ENCODE measurements around the gene VPS51.
A peak's percentile ranks its signal among the peaks of the same experiment; 100 is the strongest.

The VPS51 gene

DNA sequence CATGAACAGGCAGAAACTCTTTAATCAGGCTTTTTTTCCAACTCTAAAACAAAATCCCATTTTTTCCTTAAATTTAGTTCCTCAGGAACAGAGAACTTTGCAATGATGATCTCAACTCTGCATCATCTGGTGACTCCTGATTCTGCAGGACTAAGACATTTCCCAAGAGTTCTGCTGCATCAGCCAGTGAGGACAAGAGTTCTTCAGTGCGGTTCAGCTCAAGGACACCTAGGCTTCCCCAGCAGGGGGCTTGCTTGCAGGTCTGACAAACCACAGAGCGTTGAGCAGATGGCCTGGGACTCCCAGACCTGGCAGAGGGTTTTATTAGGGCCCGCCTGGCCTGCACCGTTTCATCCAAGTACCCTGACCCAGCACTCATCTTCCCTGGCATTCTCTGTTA lies 18.6 kb upstream of the VPS51 start:
- peak; percentile 7 for DNase-seq

DNA sequence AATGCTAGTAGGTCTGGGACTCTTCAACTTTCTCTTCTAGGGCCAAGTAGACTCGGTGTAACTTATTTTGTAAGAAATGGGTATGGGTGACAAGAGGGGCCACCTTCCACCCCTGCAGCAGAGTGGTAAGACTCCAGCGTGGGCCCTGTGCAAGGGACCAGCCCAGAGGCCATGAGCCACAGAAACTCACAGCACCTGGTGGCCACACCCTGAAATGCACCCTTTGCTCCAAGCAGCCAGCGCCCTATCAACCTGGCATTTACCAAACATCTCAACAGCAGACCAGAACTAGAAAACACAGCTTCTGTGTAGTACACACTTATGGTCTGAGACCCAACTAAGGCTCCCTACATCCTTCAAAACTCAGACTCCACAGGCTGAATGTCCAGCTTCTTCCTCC lies 17.9 kb upstream of the VPS51 start:
- DNase-seq: no peak

DNA sequence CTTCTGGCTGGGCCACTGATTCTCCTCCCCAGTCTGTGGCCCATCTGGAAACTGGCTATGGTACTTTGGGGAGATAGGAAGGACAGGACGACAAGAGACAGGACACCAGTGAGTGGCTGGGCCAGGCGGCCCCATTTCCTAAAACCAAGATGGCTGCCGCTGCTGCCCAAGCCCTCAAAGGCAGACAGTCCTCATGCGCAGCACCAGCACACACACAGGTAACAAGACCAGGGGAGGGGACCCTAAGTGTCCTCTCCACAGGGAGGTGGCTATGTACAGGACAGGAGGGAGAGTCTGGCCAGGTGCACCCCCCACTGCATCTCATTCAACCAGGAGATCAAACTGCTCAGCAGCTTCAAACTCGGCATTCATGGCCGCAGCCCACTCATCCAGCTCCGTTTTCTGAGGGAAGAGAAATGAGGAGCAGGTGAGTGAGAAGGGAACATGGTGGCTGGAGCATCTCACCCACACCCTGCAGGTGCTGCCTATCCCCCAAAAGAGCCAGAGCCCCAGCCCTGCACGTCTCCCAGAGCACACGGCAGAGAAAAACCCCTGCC lies 17.1 kb upstream of the VPS51 start:
- DNase-seq: no peak

DNA sequence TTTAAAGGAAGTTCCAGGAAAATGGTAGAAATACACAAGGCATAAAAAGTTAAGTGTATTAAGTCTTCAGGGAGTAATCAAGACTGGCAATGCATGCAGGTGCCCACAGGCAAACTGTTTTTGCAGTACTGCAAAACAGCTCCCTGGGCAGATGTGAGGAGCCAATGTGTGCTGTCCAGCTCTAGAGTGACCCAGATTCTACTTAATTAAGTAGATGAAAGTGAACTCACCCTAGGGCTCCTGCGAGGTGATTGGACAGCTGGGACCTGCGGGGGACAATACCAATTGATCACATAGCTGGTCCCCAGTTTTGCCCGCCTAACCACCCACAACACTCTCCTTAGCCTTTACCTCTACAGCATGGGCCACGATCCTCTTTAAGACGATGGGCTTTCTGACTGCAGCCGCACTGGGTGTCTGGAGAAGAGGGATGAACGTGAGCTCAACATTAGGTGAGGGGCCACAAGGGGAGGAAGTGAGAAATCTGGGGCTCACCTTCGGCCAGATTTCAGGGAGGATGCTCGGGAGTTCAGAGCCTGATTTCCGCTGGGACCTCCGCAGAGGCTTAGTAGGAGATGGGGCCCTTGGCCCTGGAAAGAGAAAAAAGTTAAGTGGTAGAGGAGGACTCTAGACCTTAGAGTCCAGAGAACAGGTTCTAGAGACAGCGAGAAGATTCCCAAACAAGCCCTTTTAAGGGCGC lies 12.7 kb upstream of the VPS51 start:
- no peak for DNase-seq

DNA sequence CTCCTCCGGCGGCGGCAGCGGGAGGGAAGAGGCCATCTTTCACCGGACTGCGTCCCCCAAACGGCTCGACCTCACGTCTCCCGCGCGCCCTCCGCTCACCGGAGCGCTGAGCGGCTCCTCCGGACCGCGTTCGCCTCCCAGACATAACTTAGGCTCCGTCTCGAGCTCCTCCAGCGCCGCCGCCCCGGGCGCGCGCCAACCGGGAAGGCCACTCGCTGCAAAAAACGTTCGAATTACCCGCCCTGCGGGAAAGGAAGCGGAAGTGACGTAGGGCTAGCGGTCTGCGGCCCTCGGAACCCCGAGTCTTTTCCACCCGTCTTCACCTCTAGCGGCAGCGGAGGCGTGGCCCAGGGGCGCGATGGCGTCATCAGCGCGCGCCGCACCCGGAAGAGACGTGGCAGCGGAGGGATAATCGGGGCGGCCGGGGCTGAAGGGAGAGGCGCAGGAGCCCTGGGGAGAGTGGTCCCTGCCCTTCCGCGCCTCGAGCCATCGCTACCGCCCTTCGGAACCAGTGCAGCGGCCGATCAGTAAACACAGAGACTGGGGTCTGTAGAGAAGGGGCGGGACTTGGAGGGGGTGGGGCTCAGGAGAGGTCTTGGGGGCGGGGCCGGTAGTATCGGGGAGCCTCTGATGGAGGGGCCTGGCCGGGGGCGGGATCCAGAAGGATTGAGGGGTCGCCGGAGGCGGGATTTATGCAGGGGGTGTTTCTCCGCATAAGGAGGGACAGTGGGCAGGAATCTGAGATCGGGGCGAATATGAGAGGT lies 12.0 kb upstream of the VPS51 start, which contains the start of the genes CDCA5 and ZFPL1:
Gene CDCA5 (minus strand): TSS at position 207 of the 764 bp plus-strand sequence. CDS start 62 bp downstream, at position 145.
Gene ZFPL1 (plus strand): TSS at position 389 of the 764 bp plus-strand sequence. CDS start 477 bp downstream, outside the sequence.
- DNase-seq: peak; percentile 94

DNA sequence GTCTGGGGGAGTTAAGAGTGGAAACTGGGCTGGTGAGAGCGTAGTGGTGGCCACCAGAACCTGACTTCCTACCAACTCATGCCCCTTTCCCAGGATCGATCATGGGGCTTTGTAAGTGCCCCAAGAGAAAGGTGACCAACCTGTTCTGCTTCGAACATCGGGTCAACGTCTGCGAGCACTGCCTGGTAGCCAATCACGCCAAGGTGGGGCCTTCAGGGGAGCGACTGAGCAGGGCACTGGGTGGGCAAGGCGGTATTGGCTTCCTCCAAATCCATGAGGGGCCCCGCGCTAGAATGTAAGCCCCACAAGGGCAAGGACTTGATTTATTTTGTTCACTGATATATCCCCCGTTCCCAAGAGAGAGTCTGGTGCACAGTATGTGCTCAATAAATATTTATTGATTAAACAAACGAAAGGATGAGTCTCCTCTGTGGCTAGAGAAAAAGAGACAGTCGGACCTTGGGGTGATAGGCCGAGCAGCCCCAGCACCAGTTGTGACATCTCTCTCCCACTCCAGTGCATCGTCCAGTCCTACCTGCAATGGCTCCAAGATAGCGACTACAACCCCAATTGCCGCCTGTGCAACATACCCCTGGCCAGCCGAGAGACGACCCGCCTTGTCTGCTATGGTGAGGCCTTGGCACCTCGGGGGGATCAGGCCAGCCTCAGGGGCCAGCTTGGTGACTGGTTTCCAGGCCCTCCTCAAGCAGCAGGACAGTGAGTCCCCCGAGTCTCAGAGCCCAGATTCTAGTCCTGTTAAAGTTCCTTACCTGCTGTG lies 11.2 kb upstream of the VPS51 start:
- DNase-seq: no peak

DNA sequence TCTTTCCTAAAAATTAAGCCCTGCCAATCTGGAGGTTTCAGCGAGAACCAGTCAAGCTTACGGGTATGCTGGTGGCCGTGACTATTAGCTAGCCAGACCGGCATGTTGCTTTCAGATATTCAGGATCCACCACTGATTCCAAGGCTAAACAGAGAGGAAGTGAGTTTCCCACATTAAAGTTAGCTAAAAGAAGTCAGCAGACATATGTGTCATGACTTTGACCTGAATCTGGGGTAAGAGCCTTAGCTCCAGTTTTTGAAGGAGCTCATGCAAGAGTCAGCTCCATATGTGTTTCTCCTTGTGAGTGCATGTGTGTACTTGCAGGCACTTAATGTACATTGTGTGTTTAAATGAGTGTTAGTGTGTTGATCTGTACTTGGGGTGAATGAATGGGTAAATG lies 10.6 kb upstream of the VPS51 start:
- no peak for DNase-seq

DNA sequence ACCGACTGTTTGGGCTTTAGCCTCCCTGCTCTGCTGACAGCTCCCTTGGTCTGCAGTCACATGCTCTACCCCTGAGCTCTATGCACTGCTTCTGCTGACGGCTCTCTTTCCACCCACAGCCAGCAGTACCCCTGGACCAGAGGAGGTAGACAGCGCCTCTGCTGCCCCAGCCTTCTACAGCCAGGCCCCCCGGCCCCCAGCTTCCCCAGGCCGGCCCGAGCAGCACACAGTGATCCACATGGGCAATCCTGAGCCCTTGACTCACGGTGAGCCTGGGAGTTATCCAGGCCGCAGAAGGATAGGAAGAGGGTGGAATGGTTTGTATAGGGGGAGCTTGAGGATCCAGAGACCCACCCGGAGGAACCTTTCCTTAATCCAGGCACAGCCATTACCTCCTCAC lies 9.2 kb upstream of the VPS51 start:
- no peak for DNase-seq

DNA sequence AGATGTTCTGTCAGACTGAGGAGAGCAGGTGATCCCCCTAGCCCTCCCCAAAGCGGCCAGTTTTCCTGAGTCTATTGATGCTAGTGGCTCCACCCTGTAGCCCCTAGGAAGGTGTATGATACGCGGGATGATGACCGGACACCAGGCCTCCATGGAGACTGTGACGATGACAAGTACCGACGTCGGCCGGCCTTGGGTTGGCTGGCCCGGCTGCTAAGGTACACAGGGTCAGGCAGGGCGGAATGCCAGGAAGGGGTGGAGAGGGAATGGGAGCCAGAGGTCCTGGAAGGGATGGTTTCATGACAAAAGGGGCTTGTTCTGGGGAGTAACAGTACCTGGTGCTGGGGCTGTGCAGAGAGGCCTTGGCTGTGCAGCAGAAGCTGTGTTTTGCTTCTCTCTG lies 8.8 kb upstream of the VPS51 start:
- DNase-seq: no peak

DNA sequence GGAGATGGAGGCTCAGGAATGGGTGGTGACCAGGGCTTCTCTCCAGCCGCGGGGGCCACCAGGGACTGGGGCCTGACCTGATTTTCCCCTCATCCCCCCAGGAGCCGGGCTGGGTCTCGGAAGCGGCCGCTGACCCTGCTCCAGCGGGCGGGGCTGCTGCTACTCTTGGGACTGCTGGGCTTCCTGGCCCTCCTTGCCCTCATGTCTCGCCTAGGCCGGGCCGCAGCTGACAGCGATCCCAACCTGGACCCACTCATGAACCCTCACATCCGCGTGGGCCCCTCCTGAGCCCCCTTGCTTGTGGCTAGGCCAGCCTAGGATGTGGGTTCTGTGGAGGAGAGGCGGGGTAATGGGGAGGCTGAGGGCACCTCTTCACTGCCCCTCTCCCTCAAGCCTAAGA lies 8.2 kb upstream of the VPS51 start:
- DNase-seq: no peak

DNA sequence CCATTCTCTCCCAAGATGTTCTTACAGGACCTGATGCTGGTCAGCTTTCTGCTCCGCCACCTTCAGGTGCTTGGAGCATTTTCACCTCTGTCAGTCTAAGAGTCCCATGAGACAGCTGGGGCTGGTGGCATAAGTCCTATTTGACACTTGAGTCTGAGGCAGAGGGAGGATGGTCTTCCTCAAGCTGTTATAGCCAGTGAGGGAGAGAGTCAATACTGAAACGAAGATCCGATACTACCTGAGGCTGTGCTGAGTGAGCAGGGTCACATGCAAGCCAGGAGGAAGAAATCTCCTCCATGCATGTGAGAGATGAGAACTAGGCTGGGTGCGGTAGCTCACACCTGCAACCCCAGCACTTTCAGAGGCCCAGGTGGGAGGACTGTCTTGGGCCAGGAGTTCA lies 6.4 kb upstream of the VPS51 start:
- DNase-seq: no peak

DNA sequence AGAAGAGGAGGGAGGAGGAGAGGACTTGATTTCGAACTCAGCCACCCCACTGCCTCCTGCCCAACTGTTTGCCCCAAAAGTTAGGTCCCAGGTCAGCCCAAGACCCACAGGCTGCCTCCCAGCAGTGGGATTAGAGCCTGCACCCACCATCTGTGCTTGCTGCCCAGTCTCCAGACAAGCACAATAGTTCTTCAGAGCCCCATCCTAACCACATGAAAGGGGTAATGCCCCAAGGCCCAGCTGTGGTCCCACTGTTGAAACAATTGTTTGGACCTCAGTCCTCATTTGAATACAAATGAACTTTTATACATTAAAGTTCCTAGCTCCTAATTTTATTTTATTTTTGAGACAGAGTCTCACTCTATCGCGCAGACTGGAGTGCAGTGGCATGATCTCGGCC lies 5.4 kb upstream of the VPS51 start:
- DNase-seq: no peak

DNA sequence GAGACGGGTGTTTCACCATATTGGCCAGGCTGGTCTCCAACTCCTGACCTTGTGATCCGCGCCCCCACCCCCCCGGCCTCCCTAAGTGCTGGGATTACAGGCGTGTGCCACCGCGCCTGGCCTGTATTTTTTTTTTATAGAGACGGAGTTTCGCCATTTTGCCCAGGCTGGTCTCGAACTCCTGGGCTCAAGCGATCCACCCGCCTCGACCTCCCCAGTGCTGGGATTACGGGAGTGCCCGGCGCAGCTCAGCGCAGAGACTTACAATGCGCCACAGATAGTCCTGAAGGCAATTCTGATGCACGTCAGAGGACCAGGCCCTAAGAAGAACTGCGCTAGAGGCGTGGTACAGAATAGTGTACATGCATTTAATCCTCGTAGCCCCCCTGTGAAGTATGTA lies 587 bp upstream of the VPS51 start:
- no peak for DNase-seq

DNA sequence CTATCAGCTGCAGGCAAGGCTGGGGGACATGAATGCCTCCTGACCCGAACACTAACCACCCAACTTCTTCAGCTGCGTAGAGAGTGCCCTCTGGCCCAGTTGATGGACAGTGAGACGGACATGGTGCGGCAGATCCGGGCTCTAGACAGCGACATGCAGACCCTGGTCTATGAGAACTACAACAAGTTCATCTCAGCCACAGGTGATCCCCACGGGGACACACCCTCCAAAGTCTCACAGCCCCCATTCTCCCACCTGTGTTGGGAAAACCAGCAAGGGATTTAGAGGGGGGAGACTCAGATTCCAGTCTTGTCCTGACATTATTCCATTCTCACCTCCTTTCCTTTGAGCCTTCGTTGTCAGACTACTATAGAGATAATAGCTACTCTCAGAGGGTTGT lies 912 bp downstream of the VPS51 start:
- DNase-seq: no peak

DNA sequence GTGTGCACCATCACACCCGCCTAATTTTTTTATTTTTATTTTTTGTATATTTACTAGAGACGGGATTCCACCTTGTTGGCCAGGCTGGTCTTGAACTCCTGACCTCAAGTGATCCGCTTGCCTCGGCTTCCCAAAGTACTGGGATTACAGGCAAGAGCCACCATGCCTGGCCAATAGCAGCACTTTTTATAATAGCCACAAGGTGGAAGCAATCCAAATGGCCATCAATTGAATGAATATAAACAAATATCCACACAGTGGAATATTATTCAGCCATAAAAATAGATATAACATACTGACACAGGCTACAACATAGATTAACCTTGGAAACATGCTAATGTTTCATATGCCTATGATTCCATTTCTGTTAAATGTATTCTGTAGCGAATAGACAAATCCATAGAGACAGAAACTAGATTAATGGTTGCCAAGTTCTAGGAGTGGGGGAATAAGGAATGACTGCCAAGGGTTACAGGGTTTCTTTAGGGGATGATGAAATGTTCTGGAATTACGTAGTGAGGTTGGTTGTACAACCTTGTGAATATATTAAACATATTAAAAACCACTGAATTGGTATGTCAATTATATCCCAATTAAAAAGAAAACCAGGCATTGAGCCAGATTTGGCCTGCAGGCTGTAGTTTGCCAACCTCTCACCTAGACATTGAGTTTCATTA lies 4.8 kb downstream of the VPS51 start:
- no peak for DNase-seq

DNA sequence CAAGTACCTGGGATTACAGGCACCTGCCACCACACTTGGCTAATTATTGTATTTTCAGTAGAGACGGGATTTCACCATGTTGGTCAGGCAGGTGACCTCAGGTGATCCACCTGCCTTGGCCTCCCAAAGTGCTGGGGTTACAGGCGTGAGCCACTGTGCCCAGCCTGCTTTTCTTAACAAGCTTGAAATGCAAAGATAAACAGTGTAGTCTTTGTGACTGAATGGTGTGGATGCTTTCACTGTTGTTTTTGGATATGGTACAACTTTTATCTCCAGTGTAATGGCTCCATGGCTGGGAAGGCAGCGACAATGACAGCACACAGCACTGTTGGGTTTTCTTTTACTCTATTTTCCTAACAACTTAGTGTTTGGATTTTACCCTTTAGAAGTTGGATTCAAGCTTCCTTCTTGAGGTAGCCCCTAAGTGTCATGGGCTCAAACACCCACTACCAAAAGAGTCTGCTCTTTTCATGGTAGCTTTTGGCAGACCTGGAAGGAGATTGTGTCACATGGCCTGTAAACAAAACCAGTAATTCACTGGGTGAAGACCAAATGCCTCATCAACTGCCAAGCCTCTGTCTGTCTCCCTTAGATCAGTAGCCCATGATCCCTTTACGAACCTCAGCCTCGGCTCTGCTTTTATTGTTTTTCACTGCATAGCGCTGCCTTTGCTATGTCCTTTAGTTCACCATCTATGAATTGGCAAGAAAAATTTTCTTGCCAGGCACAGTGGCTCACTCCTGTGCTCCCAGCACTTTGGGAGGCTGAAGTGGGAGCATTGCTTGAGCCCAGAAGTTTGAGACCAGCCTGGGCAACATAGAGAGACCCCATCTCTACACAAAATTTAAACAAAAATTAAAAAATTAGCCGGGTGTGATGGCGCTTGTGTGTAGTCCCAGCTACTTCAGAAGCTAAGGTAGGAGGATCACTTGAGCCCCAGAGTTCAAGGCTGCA lies 6.4 kb downstream of the VPS51 start:
- DNase-seq: no peak

DNA sequence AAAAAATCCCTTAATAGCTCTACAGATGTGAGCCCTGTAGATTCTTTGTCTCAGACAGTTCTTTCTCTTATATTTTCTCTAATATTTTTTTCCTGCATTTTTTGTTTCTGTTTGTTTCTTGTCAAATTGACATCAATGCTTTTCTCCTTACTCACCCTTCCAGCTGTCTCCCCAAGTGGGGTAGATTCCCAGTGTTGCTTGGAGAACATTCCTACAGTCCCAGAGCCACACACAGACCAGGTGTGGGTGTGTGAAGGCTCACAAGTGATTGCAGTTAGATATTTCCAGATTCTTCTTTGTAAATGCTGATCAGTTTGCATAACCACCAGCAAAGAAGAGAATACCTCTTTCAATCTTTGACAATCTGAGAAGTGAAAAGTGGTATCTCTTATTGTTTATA lies 7.5 kb downstream of the VPS51 start:
- DNase-seq: no peak

DNA sequence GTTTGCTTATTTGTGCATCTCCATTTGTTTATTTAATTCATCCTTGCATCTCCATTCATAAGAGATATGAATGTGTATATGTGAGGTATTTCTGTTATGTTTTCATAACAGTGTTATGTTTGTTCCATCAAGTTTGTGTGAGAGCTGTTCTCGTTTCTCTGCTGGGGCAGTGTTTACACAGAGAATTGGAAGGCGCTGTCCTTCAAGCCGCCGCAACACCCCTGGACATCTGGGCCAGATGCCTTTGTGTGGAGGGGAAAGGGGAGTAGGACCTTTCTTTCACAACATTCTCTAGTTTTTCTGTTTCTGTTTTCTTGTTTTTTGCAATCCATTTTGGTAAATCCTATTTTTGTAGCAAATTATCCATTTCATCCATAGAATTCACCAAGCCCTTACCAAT lies 8.6 kb downstream of the VPS51 start:
- DNase-seq: no peak

DNA sequence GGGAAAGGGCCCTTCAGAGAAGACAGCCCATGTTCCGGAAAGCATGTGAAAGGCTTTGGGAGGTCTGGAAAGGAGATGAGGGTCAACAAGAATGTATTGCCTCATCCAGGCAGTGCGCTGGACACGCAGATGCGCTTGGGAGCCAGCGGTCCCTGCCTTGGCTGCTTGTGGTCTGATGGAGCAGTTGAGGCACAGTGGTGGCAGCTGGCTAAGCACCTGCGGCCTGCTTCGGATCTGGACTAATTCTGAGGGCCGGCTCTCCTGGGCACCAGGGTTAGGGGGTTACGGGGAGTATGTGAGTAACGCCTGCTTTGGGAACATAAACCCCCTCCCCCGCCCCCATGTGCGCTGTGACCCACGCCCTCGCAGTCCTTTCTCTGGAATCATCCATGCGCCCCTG lies 11.1 kb downstream of the VPS51 start:
- DNase-seq: no peak

DNA sequence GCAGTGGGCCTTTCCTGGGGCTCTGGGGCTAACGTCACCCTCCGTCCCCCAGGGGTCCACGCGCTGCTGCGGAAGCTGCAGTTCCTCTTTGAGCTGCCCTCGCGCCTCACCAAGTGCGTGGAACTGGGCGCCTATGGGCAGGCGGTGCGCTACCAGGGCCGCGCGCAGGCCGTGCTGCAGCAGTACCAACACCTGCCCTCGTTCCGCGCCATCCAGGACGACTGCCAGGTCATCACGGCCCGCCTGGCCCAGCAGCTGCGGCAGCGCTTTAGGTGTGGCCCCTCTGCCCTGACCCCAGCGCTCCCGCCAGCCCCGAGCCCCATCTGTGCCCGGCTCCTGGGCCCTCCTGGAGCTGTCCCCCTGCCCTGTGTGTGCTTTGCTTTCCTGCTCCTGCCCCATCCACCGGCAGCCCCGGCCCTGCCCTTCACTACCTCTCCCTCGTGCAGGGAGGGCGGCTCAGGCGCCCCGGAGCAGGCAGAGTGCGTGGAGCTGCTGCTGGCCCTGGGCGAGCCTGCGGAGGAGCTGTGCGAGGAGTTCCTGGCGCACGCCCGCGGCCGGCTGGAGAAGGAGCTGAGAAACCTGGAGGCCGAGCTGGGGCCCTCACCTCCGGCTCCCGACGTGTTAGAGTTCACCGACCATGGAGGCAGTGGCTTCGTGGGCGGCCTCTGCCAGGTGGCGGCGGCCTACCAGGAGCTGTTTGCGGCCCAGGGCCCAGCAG lies 11.9 kb downstream of the VPS51 start:
- DNase-seq: no peak

All from DMS79 treated with DMSO at 0.1 percent for 48 hours (cell line).